Stimulated activated CD8-positive, alpha-beta memory T cell treated with anti-CD3 and anti-CD28 coated beads, Interleukin-7, amount 100 ng/mL, for 1 hour (primary cell): ENCODE data around the gene MYH15.

Experiments
- DNase-seq, 2 donors: peaks; one replicate each; pipeline ENCODE4 v3.0.0-alpha.2; 2020; ENCODE audit warnings: low read depth in 2 of 2

Gene MYH15

GRCh38 chr3:108334701-108335100, 175.7 kb downstream of the MYH15 start:
- no peak for DNase-seq

DNA sequence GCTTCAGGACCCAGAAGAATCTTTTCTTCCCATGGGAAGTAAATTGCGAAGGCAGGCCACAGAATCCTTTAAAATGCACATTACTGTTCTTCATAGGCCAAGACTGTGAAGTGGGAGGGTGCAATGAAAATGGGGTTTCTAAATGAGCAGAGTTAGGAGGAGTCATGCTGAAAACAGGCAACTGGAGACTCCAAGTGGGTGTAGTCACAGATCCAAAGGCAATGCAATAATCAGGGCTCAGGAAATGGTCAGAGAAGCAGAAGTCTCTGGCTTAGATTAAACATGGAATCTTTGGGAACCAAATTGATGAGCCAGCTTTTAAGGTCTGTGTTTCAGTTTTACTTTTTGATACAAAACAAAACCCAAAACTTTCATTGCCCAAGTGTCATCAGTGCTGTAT, 176.4 kb downstream of the MYH15 start:
- no peak for DNase-seq

GRCh38 chr3:108331792-108332191, 178.6 kb downstream of the MYH15 start:
- DNase-seq = no peak
